Femur (tissue), 1 donor: ENCODE measurements around the gene EML4.
"Not testable (repeated sequence)": the region's sequence is repeated elsewhere in the genome, so short reads cannot be mapped to it uniquely, and the experiment has no call there.

ENCODE experiments used
- DNase-seq: peaks from one replicate; pipeline ENCODE4 v3.0.0-alpha.2; 2017

The EML4 gene

DNA sequence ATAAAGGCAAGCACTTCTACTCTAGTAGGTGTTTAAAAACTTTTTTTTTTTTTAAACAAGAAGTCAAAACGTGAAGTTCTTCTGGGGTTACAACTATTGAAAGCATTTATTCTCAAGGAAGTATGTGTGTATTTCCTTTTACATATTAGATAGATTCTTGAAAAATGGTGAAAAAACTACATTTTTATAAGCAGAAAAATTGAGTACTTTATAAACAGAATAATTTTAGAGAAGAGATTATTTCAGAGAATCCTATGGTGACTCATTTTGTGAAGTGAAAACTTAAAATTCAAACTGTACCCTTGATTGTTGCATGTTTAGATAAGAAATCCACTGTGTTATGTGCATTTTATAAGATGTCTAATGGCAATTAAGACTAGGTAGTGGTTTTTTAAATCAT lies 2.9 kb downstream of the EML4 start:
- DNase-seq = no peak

DNA sequence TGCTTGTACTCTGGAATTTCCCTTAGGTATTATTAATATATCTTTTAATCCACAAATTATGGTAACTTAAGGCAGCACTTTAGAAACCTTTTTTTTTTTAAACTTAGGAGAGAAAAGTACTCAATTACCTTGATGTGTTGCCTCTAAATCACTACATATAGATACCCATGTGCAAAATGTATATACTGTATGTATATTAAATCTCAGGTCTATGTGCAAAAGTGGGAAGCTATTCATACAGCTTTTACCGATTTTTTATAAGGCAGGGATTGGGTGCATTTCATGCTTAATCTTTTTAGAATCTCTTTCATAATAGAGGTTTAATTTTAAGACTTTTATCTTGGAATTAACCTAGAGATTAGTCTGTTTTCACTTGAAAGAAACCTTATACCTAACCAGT lies 3.4 kb downstream of the EML4 start:
- DNase-seq = no peak

DNA sequence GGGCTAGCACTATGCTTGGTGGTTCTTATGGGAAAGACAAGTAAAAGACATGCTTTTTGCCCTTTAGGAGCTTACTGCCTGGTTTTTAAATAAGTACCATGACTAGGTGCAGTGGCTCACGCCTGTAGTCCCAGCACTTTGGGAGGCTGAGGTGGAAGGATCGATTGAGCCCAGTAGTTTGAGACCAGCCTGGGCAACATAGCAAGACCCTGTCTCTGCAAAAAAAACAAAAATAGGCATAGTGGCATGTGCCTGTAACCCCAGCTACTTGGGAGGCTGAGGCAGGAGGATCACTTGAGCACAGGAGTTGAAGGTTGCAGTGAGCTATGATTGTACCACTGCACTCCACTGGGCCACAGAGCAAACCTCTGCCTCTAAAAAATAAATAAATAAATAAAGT lies 4.3 kb downstream of the EML4 start:
- not testable (repeated sequence) for DNase-seq

DNA sequence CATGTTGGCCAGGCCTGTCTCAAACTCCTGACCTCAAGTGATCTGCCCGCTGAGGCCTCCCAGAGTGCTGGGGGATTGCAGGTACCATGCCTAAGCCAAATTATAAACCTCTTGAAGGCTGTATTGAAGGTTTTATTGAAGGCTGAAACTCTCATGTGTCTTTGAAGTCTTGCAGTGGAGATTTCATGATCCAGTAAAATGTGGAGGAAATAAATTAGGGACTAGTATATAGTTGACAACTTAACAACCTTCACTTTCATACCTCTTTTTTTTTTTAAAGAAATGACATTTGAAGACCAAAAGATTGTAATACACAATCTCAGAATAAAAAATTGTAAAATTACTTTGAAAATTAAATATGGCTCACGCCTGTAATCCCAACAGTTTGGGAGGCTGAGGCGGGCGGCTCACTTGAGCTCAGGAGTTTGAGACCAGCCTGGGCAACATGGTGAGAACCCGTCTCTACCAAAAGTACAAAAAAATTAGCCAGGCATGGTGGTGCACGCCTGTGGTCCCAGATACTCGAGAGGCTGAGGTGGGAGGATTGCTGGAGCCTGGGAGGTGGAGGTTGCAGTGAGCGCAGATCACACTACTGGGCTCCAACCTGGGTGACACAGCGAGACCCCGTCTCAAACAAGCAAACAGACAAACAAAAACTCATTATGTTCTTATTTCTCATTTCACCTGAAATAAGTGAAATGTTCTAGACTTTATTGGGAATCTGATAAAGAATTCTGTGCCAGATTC lies 8.0 kb downstream of the EML4 start:
- no peak for DNase-seq

DNA sequence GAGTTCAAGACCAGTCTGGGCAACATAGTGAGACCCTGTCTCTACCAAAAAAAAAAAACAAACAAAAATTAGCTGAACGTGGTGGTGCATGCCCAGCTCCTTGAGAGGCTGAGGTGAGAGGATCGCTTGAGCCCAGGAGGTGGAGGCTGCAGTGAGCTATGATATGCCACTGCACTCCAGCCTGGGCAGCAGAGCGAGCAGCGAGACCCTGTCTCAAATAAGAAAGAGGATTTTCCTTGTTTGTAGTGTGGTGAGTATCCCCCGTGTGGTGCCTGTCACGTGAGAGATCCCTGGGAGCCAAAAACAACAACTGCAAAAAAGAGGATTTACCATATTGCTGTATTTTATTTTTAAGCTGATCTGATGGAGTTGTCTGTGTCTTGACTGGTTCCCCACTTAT lies 9.2 kb downstream of the EML4 start:
- DNase-seq = no peak

DNA sequence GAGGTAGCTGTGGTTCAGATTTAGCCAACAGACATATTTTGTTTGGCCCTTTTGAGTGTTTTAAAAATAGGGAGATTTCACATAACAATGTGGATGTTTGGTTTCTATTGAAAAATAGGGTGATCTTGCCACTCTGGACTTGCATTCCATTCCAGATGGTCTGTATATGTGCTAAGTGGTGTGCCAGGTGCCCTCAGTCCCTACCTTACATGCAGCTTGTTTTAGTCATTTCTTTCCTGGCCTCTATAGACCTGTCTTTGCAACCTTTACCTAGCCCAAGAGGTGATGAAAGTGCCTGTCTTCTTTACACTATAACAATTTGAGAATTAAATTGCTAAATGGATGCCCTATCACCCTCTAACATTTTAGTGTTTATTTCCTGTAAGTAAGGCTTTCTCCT lies 11.1 kb downstream of the EML4 start:
- no peak for DNase-seq

DNA sequence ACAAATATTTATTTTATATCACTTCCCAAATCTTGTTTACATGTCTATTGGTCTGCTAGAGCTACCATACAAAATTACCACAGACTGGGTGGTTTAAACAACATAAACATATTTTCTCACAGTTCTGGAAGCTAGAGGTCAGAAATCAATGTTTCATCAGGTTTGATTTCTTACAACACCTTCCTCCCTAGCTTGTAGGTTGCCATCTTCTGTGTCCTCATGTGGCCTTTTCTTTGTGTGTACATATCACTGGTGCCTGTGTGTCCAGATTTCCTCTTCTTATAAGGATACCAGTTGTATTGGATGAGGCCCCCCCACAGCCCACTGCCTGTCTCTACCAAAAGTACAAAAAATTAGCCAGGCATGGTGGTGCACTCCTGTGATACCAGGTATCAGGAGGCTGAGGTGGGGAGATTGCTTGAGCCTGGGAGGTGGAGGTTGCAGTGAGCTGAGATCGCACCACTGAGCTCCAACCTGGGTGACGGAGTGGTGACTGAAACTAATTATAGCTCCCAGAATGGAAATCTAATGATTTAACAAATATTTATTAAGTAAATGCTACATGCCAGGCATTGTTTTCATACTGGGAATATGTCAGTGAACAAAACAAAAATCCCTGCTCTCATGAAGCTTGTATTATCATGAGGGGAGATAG lies 13.6 kb downstream of the EML4 start:
- no peak for DNase-seq

DNA sequence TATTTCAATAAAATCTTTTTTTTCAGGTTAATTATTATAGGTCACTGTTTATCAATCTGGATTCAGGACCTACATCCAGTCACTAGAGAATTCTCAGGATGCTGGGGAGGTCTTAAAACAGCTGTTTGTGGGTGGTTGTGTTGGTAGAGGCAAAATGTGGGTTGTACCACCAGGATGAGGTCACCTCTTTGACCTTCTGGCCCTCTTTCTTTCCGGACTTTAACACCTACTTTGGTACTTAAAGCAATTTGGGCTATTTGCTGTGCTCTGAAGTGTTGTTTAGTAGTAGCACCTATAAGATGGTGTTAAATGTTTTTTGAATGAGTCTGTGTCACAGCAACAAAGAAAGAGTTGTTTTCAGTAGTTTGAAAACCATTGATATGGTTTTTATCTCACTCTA lies 14.6 kb downstream of the EML4 start:
- no peak for DNase-seq

DNA sequence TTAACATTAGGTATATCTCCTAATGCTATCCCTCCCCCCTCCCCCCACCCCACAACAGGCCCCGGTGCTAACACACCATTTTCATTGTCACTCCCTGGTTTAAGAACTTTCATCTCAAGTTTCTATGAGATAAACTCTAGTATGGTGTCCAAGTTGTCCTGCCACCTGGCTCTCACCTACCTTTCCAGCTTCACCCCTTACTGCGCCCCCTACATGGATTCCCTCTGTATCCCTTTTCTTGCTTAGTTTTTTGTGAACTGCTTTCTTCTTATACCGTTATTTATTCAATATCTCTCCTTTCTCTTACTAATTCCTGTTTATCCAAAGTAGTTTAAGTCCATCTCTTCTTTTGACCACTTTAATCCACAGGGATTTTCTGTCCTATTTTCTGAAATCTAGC lies 15.2 kb downstream of the EML4 start:
- no peak for DNase-seq

DNA sequence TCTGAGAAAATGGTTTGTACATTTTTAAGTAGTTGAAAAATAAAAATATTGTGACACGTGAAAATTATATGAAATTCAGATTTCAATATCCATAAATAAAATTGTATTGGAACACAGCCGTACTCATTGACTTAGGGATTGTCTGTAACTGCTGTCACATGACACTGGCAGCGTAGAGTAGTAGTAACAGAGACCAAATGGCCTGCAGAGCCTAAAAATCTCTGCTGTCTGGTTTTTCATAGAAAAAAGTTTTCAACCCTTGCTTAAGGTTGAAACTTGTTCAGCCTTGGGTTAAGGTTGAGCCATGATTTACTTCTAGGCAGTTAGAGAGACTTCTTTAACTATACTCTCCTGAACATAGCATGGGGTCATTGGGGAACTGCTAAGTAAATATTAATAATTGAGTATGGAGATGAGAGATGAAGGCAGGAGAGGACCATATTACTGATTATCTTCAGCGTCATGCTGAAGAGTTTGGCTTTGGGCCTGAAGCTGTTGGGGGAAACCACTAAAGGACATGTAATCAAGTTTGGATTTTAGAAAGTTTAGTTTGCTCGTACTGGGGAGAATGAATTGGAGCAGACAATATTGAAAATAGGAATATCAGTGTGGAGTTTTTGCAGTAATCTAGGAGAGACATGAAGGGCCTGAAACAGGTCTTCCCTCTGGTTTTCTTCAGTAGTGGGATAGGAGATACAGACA lies 16.2 kb downstream of the EML4 start:
- DNase-seq = no peak

DNA sequence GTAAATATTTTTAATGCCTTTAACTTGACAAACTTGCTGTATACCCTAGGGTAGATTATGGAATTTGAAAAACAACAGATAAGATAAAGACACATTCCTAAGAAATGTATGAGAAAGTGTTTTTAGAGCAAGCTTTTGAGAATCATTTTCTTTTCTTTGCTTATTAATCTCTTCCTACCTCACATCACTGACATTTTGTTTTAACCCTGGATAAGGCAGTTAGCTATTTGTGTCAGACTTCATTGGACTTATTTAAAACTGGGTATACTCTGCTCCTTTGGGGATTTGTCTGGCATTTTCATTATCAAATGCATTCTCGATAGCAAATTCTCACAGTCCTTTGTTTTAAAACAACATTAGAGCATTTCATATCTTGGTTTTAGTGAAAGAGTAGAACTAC lies 17.2 kb downstream of the EML4 start:
- DNase-seq = no peak

DNA sequence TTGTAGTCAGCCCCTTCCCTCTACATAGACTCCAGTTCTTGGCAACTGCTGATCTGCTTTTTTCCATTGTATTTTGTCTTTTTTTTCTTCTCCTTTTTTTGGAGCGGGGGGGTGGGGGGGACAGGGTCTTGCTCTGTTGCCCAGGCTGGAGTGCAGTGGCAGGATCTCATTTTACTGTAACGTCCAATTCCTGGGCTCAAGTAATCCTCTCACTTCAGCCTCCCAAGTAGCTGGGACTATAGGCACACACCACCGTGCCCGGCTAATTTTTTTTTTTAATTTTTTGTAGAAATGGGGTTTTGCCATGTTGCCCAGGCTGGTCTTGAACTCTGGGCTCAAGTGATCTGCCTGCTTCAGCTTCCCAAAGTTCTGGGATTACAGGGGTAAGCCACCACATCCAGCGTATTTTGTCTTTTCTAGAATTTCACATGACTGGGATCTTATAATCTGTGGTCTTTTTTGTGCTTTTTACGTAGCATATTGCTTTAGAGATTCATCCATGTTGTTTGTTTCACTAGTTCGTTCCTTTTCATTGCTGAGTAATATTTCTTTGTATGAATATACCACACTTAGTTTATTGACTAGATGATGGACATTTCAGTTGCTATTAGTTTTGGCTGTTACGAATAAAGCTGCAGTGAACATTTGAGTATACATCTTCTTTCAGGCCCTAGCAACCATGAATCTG lies 17.9 kb downstream of the EML4 start:
- DNase-seq = no peak

DNA sequence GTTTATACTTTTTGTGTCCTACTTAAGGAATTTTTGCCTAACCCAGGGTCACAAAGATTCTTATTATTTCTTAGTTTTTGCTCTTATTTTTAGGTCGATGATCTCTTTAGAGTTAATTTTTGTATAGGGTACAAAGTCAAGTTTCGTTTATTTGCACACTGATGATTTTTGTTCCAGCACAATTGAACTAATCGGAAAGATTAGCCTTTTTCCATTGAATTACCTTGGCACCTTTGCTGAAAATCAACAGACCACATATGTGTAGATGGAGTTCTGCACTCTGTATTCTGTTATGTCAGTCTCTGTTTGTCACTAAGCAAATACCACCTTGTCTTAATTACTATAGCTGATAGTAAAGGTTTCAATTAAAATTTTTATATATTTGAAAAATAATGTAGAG lies 18.7 kb downstream of the EML4 start:
- DNase-seq = no peak

DNA sequence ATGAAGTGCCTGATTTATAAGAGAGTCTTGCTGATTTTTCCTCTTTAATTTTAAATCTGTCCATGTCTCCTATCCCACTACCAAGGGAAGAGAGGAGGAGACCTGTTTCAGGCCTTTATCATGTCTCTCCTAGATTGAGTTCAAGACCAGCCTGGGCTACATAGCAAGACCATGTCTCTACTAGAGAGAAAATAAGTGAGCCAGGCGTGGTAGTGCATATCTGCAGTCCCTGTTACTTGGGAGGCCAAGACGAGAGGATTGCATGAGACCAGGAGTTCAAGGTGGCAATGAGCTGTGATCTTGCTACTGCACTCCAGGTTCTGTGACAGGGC lies 20.0 kb downstream of the EML4 start:
- no peak for DNase-seq

DNA sequence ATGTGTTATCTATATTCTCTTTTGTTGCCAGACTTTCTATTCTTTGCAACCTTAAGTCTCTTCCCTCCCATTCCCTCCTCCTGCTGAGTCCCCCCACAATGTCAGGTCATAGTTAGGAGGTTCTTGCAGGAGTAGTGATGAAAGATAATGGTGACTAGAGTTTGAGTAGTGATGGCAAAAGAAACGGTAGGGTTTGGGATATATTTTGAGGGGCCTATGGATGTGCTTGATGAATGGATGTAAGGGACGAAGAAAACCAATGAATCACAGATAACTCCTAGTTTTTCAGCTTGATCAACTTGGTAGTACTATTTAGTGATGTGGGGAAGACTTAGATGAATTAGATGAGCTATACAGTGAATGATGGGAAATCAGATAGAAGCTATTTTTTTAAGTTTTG lies 21.0 kb downstream of the EML4 start:
- DNase-seq = no peak

DNA sequence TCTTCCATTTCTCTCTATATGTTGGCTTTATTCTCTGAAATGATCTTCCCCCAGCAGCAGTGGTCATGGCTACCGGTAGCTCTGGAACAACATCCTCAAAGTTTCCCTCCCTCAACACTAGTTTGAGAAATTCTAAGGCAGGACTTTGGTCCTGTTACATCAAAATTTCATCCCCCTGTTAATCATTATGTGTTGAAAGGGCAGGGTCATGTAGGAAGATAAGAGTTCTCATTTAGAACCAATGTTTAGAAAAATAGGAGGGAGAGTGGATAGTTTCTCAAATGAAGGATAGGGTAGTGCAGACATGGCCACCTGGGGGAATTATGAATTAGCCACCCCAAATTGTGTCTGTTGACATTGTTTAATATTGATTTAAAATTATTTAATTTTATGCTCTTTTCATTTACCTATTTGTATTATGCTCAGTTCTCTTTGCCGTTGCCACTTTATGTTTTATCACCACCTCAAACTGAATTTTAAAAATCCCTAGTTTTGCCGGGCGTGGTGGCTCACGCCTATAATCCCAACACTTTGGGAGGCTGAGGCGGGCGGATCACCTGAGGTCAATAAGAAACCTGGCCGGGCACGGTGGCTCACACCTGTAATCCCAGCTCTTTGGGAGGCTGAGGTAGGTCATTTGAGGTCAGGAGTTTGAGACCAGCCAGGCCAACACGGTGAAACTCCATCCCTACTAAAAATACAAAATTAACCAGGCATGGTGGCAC lies 22.3 kb downstream of the EML4 start:
- DNase-seq = no peak

DNA sequence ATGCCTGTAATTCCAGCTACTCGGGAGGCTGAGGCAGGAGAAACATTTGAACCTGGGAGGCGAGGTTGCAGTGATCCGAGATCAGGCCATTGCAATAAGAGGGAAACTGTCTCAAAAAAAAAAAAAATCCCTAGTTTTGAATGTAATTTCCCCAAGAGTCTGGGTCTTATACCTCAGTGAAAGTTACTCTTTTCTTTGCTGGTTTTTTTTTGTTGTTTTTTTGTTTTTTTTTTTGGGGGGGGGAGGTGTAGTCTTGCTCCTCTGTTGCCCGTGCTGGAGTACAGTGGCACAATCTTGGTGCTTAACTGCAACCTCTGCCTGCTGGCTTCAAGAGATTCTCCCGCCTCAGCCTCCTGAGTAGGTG lies 22.8 kb downstream of the EML4 start:
- no peak for DNase-seq

DNA sequence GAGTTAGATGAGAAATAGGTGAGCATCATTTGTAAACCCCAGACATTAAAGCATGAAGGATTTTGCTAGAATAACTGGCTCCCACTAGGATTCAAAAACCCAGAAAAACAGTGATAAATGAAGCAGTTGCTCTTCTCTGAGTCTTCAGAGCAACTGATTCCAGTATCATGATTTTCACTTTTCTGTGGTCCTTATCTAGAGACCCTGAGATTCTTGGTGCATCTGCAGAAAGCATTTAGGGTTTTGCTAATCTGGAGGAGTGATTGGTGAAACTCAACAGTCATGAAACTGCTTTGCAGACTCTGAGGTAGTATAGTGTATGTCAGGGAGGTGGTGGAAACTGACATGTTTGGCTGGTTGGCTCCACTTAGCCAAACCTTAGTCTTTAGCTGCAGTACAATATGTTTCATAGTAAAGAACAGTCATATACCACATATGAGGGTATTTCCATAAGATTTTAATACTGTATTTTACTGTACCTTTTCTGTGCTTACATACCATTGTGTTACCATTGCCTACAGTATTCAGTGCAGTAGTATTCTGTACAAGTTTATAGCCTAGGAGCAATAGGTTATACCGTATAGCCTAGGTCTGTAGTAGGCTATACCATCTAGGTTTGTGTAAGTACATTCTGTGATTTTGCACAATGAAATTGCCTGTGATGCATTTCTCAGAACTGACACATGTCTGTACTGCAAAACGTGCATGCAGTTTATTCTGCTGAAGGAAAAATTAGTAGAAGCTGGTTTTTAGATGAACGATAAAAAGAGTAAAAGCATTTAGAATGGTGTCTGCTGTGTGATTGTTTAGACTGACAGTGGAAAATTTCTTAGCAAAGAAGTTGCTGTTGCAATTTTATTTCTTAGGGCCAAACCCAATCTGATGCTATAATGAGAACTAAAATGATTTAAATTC lies 23.8 kb downstream of the EML4 start:
- DNase-seq = no peak

DNA sequence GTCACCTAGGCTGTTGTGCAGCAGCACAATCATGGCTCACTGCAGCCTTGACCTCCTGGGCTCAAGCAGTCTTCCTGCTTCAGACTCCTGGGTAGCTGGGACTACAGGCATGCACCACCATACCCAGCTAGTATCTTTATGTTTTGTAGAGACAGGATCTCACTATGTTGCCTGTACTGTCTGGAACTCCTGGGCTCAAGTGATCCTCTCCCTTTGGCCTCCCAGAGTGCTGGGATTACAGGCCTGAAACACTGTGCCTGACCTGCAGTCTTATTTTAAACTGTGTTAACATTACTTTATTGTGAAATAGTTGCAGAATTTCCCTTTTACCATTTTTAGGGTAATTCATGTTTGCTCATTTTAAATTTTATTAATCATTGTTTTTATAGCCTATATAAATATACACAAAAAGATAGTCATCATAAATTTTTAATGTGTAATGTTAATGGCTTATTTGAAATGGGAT lies 24.6 kb downstream of the EML4 start:
- DNase-seq = no peak

DNA sequence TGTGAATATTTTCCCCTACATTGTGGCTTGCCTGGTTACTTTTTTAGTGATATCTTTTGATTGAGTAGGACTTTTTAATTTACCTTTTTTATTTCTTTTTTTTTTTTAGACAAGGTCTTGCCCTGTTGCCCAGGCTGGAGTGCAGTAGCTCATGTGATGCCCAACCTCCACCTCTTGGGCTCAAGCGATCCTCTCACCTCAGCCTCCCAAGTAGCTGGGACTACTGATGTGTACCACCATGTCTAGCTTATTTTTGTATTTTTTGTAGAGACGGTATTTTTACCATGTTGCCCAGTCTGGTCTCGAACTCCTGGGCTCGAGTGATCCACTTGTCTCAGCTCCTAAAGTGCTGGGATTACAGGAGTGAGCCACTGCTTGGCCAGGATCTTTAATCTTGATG lies 25.3 kb downstream of the EML4 start:
- DNase-seq = no peak

DNA sequence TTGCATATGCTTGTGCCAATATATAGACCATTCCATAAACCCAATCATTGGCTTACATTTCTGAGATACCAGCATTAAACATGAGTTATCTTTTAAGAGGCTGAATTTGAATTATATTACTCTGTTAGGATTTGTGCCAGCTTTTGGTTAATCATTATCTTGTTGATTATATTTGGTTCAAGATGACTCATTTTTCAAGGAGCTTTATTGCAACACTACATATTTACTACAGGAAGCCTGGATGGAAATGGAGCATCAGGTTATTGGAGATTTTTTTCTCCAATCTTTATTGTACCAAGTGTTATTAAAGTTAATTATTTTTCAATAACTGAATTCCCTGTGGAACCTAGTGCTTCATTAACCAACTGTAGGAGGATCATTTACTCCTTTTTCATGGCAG lies 26.4 kb downstream of the EML4 start:
- DNase-seq = no peak

DNA sequence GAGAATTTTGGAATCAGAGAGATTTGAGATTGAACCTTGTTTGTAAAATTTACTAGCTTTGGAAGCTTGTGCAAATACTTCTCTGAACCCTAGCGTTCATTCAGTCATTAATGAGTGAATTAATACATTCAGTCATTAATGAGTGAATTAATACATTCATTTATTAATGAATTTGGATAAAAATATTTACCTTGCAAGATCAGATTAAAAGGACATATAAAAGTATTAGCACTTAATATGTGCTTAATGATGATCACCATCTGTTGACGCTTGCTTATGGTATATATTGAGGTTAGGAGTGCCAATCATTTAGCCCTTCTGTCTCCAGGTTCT lies 26.9 kb downstream of the EML4 start:
- no peak for DNase-seq
